ENCODE data around the gene APBA2.

APBA2 gene

DNA sequence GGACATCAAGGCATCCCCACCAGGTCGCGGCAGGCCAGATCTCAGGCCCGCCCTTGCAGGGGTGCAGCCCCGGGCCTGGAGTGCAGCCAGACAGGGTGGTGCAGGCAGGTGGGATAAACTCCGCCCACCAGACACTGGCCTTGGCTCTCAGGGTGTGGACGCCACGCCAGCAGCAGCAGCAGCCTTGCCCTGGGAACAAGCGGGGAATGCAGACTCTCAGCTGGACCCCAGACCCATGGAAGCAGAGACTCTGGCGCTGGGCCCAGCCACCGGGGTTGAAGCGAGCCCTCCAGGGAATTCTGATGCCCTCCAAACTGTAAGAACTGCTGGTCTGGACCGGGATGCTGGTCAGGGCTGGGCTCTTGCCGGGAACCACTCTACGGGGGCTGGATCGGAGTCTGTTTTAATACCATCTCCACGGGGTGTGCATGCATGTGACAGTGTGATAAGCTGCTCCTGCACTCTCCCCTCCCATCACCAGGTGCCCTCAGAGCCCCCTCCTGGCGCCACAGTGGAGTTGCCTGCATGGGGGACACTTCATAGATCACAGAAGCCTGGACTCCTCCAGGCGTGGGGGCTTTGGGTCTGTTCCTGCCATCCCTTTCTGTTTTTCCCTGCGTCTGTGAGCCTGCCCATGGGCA is 241.2 kb downstream of the APBA2 start:
- in situ Hi-C loops (cut with MboI; ENCODE audit: low pct_unique_long_range_greater_than_20kb, low sequenced_read_pairs): loop anchor here (10.0 kb wide), 1 partner anchor 52 kb away; no protein-coding TSS in a partner anchor

DNA sequence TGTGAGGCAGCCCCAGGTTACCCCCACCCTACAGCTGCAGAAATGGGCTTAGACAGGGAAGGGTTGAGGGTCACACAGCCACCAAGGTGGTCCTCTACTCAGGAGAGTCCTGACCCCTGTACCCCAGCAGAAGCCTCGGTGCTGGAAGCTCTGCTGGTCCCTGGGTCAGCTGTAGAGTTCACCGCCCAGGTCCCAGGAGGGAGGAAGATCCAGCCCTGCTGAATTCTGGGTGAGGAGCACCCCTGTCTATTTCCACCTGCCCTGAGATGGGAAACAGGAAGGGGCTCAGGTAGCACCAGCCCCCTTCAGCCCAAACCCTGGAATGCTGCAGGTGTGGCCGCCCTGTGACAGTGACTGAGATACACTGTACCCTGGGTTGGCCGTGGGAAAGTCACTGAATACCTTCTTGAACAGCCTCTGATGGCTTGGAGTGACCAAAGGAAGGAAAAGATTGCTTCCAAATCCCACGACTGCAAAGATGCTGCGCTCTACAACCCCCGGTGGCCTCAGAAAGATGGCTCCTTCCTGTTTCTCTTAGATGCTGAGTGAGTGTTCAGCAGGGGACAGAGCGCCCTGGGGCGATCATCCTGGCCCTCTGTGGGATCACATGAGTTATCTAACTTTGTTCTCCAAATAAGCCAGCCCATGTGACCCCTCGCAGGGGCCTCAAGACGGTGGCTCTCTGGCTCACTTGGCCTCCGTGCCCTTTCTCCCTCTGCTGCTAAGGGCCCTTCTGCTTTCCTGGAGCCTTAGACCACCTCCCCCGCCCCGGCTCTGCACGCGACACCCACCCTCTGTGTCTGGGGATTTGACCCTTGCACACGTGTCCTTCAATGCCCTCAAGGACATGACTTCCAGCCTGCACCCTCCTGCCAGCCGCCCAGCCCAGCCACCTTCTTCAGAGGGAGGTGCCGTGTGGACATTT is 242.0 kb downstream of the APBA2 start:
- DNase-seq: no peak

More for the DNA sequence above, 241.2 kb downstream of the APBA2 start:
- DNase-seq: peak; percentile 14

DNA sequence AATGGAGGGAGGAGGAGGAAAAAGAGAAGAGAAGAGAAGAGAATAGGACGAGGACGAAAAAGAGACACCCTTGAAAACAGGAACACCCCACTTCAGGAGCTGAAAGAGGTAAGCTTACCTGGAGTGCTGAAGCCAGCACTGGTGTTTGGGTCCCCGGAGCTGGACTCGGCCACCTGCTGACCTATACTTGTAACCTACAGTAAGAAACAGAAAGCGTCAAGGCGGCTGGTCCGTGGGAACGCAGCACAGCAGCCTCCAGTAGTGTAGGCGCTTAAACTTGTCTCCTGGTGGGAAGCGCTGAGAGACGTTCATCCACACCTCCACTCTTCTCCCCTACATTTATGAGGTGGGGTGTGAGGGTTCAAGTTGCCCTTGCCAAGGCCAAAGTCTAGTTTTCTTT is 242.9 kb downstream of the APBA2 start:
- in situ Hi-C loops (cut with MboI; ENCODE audit: low pct_unique_long_range_greater_than_20kb, low sequenced_read_pairs): loop anchor here (10.0 kb wide), 1 partner anchor 54 kb away; no protein-coding TSS in a partner anchor
- no peak for DNase-seq

More for the DNA sequence above, 242.0 kb downstream of the APBA2 start:
- in situ Hi-C loops (cut with MboI; ENCODE audit: low pct_unique_long_range_greater_than_20kb, low sequenced_read_pairs): loop anchor here (10.0 kb wide), 1 partner anchor 53 kb away; no protein-coding TSS in a partner anchor

DNA sequence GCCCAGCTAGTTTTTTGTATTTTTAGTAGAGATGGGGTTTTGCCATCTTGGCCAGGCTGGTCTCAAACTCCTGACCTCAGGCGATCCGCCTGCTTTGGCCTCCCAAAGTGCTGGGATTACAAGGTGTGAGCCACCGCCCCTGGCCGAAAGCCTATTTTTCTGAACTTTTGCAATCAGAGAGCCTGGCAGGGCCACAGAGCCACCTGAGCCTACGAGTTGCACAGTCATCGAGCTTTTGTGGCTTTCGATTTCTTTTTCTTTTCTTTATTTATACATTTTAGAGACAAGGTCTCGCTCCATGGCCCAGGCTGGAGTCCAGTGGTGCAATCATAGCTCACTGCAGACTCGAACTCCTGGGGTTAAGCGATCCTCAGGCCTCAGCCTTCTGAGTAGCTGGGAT is 243.4 kb downstream of the APBA2 start:
- no peak for DNase-seq
- in situ Hi-C loops (cut with MboI; ENCODE audit: low pct_unique_long_range_greater_than_20kb, low sequenced_read_pairs): loop anchor here (10.0 kb wide), 1 partner anchor 54 kb away; no protein-coding TSS in a partner anchor

DNA sequence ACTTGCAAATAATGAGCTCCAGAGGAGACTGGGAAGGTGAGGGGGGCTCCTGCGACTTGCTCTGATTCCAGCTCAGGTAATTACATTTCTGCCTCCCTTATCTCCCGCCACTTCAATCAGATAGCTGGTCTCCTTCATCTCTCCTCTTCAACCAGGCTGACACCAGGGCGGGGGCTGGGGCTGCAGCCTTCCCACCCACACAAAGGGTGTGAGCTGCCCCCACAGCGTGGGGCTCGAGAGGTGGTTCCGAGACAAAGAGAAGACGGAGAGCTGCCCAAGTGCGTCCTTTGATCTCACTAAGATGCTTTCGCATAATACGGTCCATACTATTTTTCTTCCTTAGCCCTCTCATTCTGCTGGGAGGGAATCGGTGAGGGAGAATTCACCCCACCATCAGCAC is 244.2 kb downstream of the APBA2 start:
- no peak for DNase-seq
- in situ Hi-C loops (cut with MboI; ENCODE audit: low pct_unique_long_range_greater_than_20kb, low sequenced_read_pairs): loop anchor here (10.0 kb wide), 1 partner anchor 55 kb away; no protein-coding TSS in a partner anchor

DNA sequence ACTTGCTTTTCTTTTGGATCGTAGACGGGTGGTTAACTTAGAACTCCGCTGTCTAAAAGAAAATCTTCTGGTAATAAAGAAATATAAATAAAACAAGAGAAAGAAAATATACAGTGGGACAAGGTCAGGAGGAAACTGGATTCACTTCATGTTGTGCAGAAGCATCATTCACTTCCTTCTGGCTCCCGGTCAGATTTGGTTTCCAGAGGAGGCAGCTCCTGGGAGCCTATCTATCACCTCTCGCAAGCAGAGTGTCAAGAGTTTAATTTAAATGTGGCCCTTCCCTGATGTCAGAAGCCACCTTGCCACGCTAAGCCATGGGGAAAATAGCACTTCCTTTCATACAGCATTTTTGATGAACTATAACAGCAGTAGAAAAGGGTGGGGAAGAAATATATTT is 244.7 kb downstream of the APBA2 start:
- in situ Hi-C loops (cut with MboI; ENCODE audit: low pct_unique_long_range_greater_than_20kb, low sequenced_read_pairs): no loop called here

DNA sequence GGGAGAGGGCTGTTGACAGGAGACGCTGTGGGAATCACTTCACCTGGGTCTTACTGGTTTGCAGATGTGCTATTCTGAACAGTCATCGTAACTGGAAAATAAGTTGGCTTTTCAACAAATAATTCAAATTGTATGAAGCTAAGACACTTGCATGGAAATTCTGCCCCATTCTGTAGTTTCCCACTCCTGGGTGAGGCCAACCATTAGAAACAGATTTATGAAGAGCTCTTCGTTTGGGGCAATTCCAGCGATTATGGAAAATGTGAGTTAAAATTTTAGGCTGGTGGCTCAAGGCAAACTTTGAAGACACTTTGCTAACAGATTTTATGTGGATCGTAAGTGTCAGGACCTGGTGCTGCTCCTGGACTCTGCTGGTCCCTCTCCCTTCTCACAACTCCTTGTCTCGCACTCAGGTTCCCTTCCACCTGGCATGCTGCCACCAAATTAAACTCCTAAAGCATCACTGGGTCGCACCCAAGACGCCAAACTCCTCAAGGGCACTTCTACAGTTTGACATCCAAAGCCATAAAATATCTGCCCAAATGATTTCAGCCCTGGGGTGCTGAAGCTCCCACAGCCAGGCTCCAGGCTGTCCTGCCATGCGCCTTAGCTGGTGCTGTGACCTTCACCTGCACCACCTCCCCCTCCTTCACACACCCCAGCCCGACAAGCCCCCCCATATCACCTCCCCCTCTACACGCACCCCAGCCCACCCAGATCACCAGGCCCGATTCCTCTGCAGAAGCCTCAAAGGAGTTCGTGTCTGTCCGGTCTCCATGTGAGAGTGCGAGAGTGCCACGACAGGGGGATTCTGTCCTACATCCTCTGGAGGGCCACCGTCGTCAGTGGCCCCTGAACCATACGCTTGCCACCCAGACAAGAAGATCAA is 245.4 kb downstream of the APBA2 start:
- no peak for DNase-seq
- in situ Hi-C loops (cut with MboI; ENCODE audit: low pct_unique_long_range_greater_than_20kb, low sequenced_read_pairs): no loop called here

More for the DNA sequence above, 244.7 kb downstream of the APBA2 start:
- no peak for DNase-seq

DNA sequence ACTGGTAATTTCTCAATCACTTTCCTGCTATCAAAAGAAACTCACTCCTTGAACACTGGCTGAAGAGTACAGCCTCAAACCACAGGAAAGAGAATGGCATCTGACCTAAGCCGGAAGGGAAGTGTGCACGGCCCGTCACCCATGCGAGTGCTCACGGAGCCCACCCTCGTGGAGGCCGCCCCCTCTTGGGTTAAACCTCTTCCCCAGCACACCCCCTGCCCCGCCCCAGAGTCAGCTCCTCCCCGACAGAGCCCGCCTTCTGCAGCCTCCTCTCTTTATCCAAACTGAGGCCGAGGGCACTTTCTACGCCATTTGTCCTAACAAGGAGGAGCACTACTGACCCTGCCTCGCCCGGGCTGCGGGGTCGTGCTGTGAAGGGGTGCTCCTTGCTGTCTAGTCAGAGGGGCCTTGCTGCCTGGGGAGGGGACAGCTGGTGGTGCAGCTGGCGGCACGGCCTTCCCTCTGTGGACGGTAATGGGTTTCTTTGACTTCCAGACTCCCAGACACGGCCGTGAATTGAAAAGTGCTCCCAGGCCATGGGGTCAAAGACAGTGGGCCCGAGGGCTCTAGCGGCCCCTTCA is 246.2 kb downstream of the APBA2 start:
- in situ Hi-C loops (cut with MboI; ENCODE audit: low pct_unique_long_range_greater_than_20kb, low sequenced_read_pairs): no loop called here
- peak; percentile 23 for DNase-seq

DNA sequence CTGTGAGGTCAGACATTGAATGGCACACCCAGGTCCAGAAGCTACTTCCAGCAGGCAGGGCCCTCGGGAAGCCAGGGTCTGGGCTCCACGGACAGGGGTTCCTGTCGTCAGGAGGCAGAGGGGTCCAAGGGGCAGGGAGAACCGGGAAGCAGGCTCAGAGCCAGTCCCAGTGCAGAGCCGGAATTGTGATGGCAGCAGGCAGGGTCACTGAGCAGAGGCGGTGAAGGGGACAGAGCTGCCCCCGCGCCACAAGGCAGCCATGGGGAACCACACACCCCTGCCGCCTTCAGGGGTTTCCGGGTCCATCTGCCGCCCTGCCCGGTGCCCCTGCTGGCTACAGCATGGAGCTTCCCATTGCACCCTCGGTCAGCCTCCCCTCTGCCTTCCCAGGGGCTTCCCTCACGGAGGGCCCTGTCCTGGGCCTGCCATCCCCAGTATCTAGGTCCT is 247.0 kb downstream of the APBA2 start:
- in situ Hi-C loops (cut with MboI; ENCODE audit: low pct_unique_long_range_greater_than_20kb, low sequenced_read_pairs): no loop called here
- DNase-seq: no peak

DNA sequence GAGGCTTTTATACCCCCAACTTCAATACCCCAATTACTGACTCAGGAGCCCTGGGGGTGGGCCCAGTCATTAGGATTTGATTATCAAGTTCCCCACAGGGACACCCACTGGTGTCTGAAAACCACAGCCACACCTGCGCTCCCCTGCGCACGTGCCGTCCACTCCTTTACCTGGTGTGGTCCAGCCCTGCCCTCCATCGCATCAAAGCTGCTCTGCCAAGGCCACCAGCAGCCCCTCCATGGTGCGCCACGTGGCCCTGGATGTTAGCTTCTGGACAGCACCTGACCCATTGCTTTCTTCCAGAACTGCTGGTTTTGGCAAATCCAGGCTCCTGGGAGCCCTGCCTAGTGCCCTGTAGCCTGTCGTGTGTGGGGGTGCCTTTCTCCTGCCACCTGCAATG is 247.5 kb downstream of the APBA2 start:
- DNase-seq: no peak

DNA sequence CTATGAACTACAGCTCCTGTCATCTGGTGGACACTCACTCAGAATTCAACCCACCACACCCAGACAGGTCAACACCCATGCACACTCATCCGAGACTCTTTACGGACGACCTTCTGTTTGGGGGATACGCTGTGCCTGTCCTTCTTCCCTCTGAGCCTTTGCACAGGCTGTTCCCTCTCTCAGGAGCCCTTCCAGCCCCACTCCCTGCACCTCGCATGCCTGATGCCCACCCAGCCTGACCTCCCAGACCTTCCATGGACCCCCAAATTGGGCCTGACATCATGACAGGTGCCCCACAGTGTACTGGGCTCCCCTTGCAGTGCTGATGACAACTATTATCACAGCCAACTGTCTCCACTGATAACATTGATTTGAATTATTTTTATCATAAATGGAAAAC is 248.0 kb downstream of the APBA2 start:
- in situ Hi-C loops (cut with MboI; ENCODE audit: low pct_unique_long_range_greater_than_20kb, low sequenced_read_pairs): no loop called here
- no peak for DNase-seq

More for the DNA sequence above, 247.5 kb downstream of the APBA2 start:
- in situ Hi-C loops (cut with MboI; ENCODE audit: low pct_unique_long_range_greater_than_20kb, low sequenced_read_pairs): no loop called here

DNA sequence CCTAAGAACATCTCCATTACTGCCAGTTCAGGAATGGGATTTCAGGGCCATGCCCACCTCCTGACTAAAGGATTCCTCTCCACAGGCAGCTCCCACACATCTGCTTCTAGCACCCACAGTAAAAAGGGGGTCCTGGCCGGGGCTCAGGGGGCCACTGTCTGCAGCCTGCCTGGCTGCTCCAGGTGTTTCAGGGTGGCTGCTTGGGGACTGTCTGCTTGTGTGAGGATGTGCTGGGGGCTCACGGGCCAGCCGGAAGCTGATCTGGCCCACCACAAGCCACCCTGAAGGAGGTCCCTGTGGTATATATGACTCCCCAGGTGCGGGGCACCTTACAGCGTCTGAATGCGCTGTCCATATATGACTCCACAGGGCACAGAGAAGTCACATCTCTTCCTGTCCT is 248.5 kb downstream of the APBA2 start:
- DNase-seq: no peak
- in situ Hi-C loops (cut with MboI; ENCODE audit: low pct_unique_long_range_greater_than_20kb, low sequenced_read_pairs): no loop called here

DNA sequence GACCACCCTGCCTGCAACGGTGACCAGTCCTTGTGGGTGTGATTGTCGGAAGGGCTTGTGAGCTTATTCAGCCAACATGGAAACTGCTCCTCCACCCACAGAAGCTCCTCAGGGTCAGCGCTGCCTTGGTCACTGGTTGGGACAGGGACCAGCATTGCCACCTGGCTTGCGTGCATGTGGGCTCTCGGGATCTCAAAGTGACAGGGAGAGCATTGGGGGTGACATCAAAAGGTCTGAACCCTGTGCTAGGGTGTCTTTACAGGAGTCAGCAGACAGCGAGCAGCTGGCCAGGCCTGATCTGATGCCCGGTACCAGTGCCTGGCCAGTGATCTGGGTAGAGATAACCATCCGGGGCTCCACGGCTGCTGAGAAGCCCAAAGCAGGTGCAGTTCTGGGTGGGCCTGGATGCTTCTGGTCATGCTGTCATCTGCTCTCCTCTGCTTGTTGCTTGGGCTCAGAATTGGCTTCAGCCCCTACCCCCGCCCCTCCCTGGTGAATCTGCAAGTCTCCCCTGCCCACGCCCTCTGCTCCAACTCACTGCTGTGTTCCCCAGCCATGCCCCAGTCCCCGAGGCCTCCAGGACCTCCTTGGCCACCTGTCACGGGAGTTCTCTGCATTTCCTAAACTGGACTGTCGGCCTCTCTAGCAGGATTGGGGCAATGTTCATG is 249.0 kb downstream of the APBA2 start:
- in situ Hi-C loops (cut with MboI; ENCODE audit: low pct_unique_long_range_greater_than_20kb, low sequenced_read_pairs): no loop called here
- no peak for DNase-seq

DNA sequence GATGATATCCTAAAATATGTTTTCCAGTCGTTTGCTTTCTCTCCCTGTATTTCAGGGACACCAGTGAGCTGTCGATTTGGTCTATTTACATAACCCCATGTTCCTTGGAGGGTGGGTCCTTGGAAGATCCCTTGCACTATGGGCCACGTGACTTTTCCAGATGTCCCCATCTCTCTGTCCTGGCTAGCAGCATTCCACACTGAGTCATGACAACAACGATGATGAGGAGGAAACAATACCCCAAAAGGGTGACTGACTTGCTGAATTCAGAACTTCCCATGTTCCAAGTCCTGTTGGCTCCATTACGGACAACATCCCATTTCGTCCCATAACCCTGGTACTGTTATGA is 249.5 kb downstream of the APBA2 start:
- no peak for DNase-seq
- in situ Hi-C loops (cut with MboI; ENCODE audit: low pct_unique_long_range_greater_than_20kb, low sequenced_read_pairs): no loop called here

DNA sequence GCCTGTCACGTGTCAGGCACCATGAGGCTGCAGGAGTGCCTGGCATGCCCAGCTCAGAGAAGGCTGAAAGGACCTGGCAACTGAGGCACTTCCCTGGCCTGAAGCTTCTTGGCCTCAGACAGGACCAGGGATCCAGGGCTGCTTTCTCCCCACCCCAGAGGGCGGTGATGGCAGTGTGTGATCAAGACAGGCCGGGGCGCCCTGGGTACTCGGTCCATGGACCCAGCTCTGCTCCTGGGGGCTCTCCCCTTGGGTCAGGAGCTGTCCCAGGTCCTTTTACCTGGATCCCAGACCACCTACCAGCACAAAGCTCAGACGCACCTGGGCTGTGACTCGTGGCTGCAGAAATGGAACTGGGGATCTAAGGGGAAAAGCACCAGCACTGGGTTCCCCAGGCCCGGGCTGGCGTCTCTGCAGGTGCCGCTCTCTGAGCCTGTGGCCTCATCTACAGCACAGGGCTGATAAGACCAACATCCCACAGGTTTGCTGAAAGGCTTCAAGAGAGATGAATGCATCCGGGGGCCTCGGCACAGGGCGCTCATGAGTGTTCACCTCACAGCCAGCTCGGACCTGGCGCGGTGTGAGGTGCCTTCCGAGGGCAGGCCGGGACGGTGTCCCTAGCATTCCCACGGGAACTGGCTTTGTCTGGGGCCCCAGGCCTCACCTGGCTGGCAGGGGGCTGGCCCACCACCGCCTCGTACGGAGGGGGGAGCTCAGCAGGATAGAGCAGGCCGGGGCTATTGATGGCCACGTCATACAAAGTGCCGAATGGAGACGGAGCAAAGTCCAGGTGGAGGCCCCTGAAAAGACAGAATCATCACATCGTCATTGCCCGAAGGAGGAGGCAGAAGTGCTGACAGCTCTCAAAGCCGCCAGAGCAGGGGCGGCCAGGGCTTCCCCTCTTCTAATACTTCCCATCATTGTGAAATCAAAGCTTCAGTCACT is 250.2 kb downstream of the APBA2 start:
- no peak for DNase-seq
- in situ Hi-C loops (cut with MboI; ENCODE audit: low pct_unique_long_range_greater_than_20kb, low sequenced_read_pairs): no loop called here

DNA sequence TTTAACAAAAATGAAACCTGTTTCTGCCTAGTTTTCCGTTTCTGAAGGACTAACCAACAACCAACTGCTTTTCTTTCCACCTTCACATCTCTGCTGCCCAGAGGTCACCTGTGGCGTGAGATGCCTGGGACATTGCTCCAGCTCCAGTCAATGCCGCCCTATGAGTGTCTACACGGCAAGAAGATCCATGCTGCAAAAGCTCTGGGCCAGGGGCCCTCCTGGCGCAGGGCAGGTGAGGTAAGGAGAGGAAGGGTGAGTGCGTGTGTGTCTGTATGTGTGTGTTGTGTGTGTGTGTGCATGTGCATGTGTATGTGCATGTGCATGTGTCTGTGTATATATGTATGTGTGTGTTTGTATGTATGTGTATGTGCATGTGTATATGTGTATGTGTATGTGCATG is 252.5 kb downstream of the APBA2 start:
- in situ Hi-C loops (cut with MboI; ENCODE audit: low pct_unique_long_range_greater_than_20kb, low sequenced_read_pairs): no loop called here
- DNase-seq: no peak

DNA sequence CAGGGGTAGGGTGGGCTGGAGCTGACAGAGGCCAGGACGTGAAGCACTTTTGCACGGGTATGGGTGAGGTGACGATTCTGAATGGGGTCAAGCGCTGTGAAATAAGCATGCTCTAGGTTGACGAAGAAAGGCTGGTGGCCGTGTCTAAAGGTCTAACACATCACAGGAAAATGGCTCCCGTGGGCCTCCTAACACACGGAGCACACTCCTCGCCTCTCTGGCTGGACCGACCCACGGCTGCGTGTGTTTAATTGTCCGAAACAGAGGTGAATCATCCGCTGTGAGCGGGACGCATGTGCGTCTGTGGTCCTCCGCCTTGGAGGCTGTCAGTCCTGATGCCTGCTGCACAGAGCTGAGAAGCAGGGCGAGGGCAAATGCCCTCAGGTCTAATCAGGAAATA is 253.3 kb downstream of the APBA2 start:
- in situ Hi-C loops (cut with MboI; ENCODE audit: low pct_unique_long_range_greater_than_20kb, low sequenced_read_pairs): no loop called here
- no peak for DNase-seq
